NCI-H510A treated with DMSO at 0.1 percent for 48 hours (cell line): ENCODE data around the gene ANGPTL2.
"Not testable (repeated sequence)": the region's sequence is repeated elsewhere in the genome, so short reads cannot be mapped to it uniquely, and the experiment has no call there.

Experiments
- DNase-seq: peaks from one replicate; lab custom pipeline; 2025; lab: John Stamatoyannopoulos, UW

Gene ANGPTL2

GRCh38 chr9:127154390-127155191, 32.2 kb upstream of the ANGPTL2 start:
- DNase-seq, result no peak

GRCh38 chr9:127154003-127154389, 31.6 kb upstream of the ANGPTL2 start:
- no peak for DNase-seq

DNA sequence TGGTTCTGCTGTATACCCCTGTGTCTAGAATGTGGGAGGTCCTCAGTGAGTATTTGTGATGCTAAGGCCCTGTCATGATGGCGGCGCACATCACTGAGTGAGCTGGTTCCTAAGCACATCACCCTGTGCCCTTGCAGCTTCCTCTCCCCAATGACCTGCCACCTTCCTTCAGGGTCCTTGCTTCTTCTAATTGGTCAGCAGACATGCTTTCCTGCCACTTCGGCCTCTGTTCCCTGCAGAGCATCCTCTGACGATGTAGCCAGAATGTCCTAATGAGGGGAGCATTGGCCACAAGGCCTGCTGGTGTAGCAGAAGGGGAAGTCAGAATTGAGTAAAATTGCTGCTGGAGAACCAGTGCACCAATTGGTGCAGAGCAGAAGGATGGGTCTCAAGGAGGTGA, 31.1 kb upstream of the ANGPTL2 start:
- no peak for DNase-seq

DNA sequence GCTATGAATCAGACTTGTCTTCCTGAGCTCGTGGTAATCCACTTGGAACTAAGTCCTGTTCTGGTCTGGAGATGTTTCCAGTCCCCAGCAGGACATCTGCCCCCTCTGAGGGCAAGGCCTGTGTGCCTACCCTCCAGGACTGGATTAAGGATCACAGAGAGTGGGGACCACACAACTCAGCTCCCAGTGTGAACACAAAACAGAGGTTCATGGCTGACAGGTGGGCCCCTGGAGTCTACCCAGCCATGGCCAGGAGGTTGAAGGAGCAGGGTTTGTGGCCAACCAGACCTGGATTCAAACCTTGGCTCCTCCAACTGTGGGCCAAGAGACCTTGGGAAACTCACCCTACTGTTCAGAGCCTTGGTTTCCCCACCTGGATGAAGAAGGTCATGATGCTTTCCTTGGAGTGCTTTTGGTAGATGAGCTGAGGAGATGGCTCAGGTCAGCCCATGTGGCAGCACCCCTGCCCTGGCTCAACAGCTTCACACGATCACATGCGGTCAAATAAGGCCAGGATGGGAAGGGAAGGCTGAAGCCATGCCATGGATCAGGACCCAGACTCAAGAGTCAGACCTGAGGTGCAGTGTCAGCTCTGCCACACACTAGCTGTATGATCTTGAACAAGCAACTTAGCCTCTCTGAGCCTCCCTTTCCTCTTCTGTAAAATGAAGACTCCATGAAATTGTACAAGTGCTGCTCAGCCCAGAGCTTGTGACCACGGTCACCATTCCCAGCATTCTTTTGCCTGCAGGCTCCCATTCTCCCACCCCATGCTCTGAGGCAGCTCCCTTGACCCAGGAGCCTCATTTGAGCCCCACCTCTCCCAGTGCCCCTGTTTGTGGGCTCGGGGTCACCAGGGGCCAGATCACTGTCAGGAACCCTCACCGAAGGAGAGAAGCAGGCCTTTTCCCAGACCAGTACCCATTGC, 27.3 kb upstream of the ANGPTL2 start:
- DNase-seq, result no peak

- no peak for DNase-seq
Measured at GRCh38 chr9:127149010-127149409, 26.6 kb upstream of the ANGPTL2 start.

DNA sequence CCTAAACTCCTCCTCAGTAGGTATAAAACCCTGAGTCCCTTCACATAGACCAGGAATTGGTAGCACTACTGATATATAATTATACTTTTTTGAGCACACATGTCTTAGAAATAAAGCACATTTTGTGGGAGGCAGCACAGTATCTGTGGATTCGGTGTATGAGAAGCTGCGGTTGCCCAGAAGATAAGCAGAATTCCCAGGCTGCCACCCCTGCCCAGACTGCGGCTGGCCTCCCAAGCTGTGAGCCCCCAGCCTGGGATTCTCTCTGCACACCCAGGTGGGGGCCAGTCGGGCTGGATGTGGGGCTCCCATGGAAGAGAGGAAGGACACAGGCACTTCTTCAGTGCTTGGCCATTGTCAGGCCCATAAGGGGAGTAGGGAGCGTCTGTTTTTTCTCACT, 25.6 kb upstream of the ANGPTL2 start:
- DNase-seq, result no peak

DNA sequence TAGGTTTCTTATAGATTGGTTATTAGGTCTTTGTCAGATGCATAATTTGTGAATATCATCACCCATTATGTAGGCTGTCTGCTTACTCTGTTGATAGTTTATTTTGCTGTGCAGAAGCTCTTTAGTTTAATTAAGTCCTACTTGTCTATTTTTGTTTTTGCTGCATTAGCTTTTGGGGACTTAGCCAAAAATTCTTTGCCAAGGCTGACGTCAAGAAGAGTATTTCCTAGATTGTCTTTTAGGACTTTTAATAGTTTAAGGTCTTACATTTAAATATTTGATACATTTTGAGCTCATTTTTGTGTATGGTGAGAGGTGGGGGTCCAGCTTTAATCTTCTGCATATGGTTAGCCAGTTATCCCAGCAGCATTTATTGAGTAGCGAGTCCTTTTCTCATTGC, 24.8 kb upstream of the ANGPTL2 start:
- DNase-seq, result no peak

DNA sequence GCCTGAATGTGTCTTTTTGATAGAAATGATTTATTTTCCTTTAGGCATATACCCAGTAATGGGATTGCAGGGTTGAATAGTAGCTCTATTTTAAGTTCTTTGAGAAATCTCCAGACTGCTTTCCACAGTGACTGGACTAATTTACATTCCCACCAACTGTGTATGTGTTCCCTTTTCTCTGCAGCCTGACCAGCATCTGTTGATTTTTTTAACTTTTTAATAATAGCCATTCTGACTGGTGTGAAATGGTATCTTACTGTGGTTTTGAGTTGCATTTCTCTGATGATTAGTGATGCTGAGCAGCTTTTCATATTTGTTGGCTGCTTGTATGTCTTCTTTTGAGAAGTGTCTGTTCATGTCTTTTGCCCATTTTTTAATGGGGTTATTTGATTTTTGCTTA, 24.4 kb upstream of the ANGPTL2 start:
- DNase-seq, result not testable (repeated sequence)

GRCh38 chr9:127144670-127145445, 22.4 kb upstream of the ANGPTL2 start:
- DNase-seq, result peak; percentile 33

GRCh38 chr9:127143920-127144465, 21.6 kb upstream of the ANGPTL2 start:
- DNase-seq, result no peak

GRCh38 chr9:127142931-127143464, 20.6 kb upstream of the ANGPTL2 start:
- DNase-seq, result no peak

- DNase-seq, result no peak
Measured at GRCh38 chr9:127142291-127142690, 19.9 kb upstream of the ANGPTL2 start.

GRCh38 chr9:127140842-127141675, 18.6 kb upstream of the ANGPTL2 start:
- no peak for DNase-seq

DNA sequence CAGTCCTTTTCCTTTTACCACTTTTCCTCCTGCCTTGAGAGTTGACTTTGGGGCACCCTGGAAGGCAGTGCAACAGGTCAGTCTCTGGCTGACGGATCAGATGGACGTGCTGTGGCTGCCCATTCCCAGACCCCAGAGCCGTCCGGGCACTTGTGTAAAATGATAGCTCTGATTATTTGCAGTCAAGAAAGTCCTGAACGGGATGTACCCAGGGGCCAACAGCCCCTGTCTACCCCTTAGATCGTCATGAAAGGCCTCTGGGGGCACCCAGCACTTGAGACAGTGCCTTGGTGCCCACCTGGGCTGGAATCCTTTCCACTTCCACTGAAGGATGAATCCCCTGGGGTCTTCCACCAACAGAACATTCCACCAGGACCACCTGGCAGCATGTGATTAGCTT, 17.7 kb upstream of the ANGPTL2 start:
- DNase-seq, result no peak

DNA sequence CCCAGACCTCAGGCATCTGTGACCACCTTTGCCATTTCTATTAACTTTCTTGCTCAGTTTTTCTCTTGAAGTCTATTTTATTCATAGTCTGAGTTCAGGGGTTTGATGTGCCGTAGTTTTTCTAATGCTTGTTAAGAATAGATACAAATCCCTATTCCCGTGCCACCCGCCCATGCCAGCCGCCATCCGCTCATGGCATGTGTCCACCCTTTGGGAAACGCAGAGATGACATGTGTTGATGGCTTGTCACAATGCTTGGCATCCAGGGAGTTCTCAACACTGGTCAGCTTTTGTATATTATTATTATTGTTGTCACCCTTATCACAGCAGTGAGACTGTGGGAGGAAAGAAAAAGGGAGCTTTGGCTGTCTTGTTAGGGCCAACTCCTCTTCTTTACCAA, 17.3 kb upstream of the ANGPTL2 start:
- no peak for DNase-seq

GRCh38 chr9:127139071-127139731, 16.8 kb upstream of the ANGPTL2 start:
- no peak for DNase-seq

- DNase-seq, result no peak
Measured at GRCh38 chr9:127138444-127138843, 16.0 kb upstream of the ANGPTL2 start.

- DNase-seq, result no peak
Measured at GRCh38 chr9:127137640-127138360, 15.4 kb upstream of the ANGPTL2 start.

GRCh38 chr9:127136880-127137639, 14.6 kb upstream of the ANGPTL2 start:
- DNase-seq, result no peak
